GM23338 (cell line): ENCODE measurements around the gene COPA. TPM values are rescaled to one million over a fixed set of nuclear protein-coding genes. Genes with fewer than 3 reads are reported as not detected.

ENCODE experiments used
- ATAC-seq: fragments of 200-7000 bp; cut with Tn5 transposase; 3 replicates; pipeline ENCODE4 v1.9.1; 2020
- DNase-seq: peaks from one replicate; pipeline ENCODE4 v3.0.0-alpha.2; 2015; ENCODE audit warnings: low spot score
- H2AFZ ChIP-seq: fragments of 200-600 bp; sonication (generic); 2 replicates; pipeline ENCODE4 v1.8.0; 2016; ENCODE audit warnings: antibody characterized with exemption, mild to moderate bottlenecking, moderate library complexity
- H3F3A ChIP-seq: fragments of 200-600 bp; sonication (generic); replicated peaks from 2 replicates; pipeline ENCODE4 v1.8.0; 2017; ENCODE audit warnings: antibody characterized with exemption, mixed run types, low read depth
- H3K27ac ChIP-seq: fragments of 200-600 bp; sonication (generic); 2 replicates; pipeline ENCODE4 v1.6.1; 2016; ENCODE audit warnings: low read depth
- H3K27me3 ChIP-seq: fragments of 200-600 bp; sonication (generic); 2 replicates; pipeline ENCODE4 v1.8.0; 2016; ENCODE audit warnings: mild to moderate bottlenecking, mixed run types, moderate library complexity; ENCODE audit not compliant: insufficient read depth
- H3K36me3 ChIP-seq: fragments of 200-600 bp; sonication (generic); 2 replicates; pipeline ENCODE4 v1.8.0; 2016; ENCODE audit warnings: mild to moderate bottlenecking; ENCODE audit not compliant: insufficient read depth
- H3K4me1 ChIP-seq: fragments of 200-600 bp; sonication (generic); 2 replicates; pipeline ENCODE4 v1.8.0; 2016; ENCODE audit warnings: mild to moderate bottlenecking, moderate library complexity; ENCODE audit not compliant: insufficient read depth
- H3K4me2 ChIP-seq: fragments of 200-600 bp; sonication (generic); 2 replicates; pipeline ENCODE4 v1.7.1; 2017; ENCODE audit warnings: mixed run types
- H3K4me3 ChIP-seq: fragments of 200-600 bp; sonication (generic); 2 replicates; pipeline ENCODE4 v1.6.1; 2016; ENCODE audit warnings: mixed run types
- H3K79me2 ChIP-seq: fragments of 200-600 bp; sonication (generic); replicated peaks from 2 replicates; pipeline ENCODE4 v1.8.0; 2017; ENCODE audit warnings: mild to moderate bottlenecking; ENCODE audit not compliant: insufficient read depth
- H3K9me2 ChIP-seq: fragments of 200-600 bp; sonication (generic); 2 replicates; pipeline ENCODE4 v1.8.0; 2017; ENCODE audit not compliant: insufficient read depth
- H4K20me1 ChIP-seq: fragments of 200-600 bp; sonication (generic); replicated peaks from 2 replicates; pipeline ENCODE4 v1.8.0; 2017; ENCODE audit warnings: mild to moderate bottlenecking; ENCODE audit not compliant: insufficient read depth
- H3K27ac Mint-ChIP-seq: 2 replicates; pipeline ENCODE4 v1.8.0; 2020; ENCODE audit warnings: inconsistent platforms, mild to moderate bottlenecking, moderate library complexity, mixed read lengths
- H3K27me3 Mint-ChIP-seq: 3 replicates; pipeline ENCODE4 v1.8.0; 2022; ENCODE audit warnings: low read depth, mild to moderate bottlenecking, moderate library complexity, mixed read lengths, inconsistent platforms; ENCODE audit not compliant: insufficient read depth, poor library complexity
- H3K36me3 Mint-ChIP-seq: 3 replicates; pipeline ENCODE4 v1.8.0; 2021; ENCODE audit warnings: low read depth, mild to moderate bottlenecking, inconsistent platforms, moderate library complexity, mixed read lengths
- H3K4me1 Mint-ChIP-seq: 3 replicates; pipeline ENCODE4 v1.8.0; 2020; ENCODE audit warnings: mild to moderate bottlenecking, inconsistent platforms, mixed read lengths
- H3K4me3 Mint-ChIP-seq: 3 replicates; pipeline ENCODE4 v1.8.0; 2021; ENCODE audit warnings: moderate library complexity, mild to moderate bottlenecking, inconsistent platforms, mixed read lengths
- H3K9me3 Mint-ChIP-seq: 3 replicates; pipeline ENCODE4 v1.8.0; 2020; ENCODE audit warnings: moderate library complexity, mild to moderate bottlenecking, inconsistent platforms, mixed read lengths
- CREB1 ChIP-seq: fragments of 250-450 bp; sonication (Bioruptor Pico); IDR thresholded peaks from 2 replicates; pipeline ENCODE4 v1.5.0; 2020; ENCODE audit warnings: low read depth, mild to moderate bottlenecking, moderate library complexity
- EZH2 ChIP-seq: fragments of 200-600 bp; sonication (generic); IDR thresholded peaks from one replicate; pipeline ENCODE4 v1.8.0; 2017; ENCODE audit warnings: antibody characterized with exemption, mild to moderate bottlenecking, low read depth; ENCODE audit not compliant: unreplicated experiment
- EZH2phosphoT487 ChIP-seq: fragments of 200-600 bp; sonication (generic); IDR thresholded peaks from one replicate; pipeline ENCODE4 v1.8.1; 2018; ENCODE audit warnings: antibody characterized with exemption; ENCODE audit not compliant: unreplicated experiment
- ZNF114 ChIP-seq: fragments of 250-450 bp; sonication (Bioruptor Pico); IDR thresholded peaks from 2 replicates; pipeline ENCODE4 v1.5.0; 2020; ENCODE audit warnings: mild to moderate bottlenecking, moderate library complexity
- polyA plus RNA-seq: library from polyadenylated mRNA; unstranded; fragments of >200 nt; fragmentation: Nextera tagmentation; extraction: Ambion mirVana; gene quantifications from 2 replicates; pipeline ENCODE4 v1.2.1, GENCODE V29; 2016
- total RNA-seq: library from RNA; depleted of rRNA; stranded (reverse); fragments of >200 nt; shearing (Covaris generic); gene quantifications from 2 replicates; pipeline ENCODE4 v1.2.3, GENCODE V29; 2014
- TF ChIP-seq, protein P1 (sequence below), 2 experiments: fragments of 200-600 bp in 1 of 2; sonication (generic) in 1 of 2; conservative IDR thresholded peaks; 2 replicates each; pipeline versions ENCODE4 v1.5.1 to v1.6.1; 2016 to 2017; ENCODE audit warnings: antibody characterized with exemption in 2 of 2, low read depth in 2 of 2, mild to moderate bottlenecking in 2 of 2, moderate library complexity in 1 of 2
- TF ChIP-seq, protein P2 (sequence below): IDR thresholded peaks from 2 replicates; pipeline ENCODE4 v1.6.1; 2016; ENCODE audit warnings: antibody characterized with exemption
- TF ChIP-seq, protein P3 (sequence below): IDR thresholded peaks from one replicate; pipeline ENCODE4 v1.6.1; 2018; ENCODE audit warnings: antibody characterized with exemption; ENCODE audit not compliant: unreplicated experiment

COPA gene
- total and polyA plus RNA-seq, 2 experiments from 2014 or later: 58.2 to 87.1 TPM

DNA sequence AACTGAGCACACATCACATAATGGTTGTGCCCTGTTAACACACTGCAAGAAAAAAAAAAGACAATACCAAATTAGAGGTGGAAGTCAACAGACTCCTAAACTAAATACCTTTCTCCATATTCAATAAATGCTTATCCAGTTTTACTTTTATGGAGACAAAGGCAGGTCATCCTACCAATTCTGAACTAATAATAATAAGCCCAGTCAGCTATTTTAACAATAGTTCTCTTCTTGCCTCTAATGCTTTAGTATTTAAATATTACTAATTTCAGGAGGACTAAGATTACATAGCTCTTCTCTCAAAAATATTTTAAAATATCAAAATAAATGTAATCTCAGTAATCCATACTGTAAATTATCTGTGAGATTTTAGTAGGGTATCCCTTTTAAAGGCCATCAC is 10.5 kb downstream of the COPA start (continued):
- TF ChIP-seq CREB1 (CRISPR knock-in tag) (no peak), ZNF114 (no peak), EZH2phosphoT487 (no peak), EZH2 (no peak)
- TF ChIP-seq, protein P1, sequence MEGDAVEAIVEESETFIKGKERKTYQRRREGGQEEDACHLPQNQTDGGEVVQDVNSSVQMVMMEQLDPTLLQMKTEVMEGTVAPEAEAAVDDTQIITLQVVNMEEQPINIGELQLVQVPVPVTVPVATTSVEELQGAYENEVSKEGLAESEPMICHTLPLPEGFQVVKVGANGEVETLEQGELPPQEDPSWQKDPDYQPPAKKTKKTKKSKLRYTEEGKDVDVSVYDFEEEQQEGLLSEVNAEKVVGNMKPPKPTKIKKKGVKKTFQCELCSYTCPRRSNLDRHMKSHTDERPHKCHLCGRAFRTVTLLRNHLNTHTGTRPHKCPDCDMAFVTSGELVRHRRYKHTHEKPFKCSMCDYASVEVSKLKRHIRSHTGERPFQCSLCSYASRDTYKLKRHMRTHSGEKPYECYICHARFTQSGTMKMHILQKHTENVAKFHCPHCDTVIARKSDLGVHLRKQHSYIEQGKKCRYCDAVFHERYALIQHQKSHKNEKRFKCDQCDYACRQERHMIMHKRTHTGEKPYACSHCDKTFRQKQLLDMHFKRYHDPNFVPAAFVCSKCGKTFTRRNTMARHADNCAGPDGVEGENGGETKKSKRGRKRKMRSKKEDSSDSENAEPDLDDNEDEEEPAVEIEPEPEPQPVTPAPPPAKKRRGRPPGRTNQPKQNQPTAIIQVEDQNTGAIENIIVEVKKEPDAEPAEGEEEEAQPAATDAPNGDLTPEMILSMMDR (conservative IDR thresholded peaks at IDR 0.05; ENCODE audit: low read depth in 2 of 2): no peak
- TF ChIP-seq, protein P2, sequence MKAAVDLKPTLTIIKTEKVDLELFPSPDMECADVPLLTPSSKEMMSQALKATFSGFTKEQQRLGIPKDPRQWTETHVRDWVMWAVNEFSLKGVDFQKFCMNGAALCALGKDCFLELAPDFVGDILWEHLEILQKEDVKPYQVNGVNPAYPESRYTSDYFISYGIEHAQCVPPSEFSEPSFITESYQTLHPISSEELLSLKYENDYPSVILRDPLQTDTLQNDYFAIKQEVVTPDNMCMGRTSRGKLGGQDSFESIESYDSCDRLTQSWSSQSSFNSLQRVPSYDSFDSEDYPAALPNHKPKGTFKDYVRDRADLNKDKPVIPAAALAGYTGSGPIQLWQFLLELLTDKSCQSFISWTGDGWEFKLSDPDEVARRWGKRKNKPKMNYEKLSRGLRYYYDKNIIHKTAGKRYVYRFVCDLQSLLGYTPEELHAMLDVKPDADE: no peak

DNA sequence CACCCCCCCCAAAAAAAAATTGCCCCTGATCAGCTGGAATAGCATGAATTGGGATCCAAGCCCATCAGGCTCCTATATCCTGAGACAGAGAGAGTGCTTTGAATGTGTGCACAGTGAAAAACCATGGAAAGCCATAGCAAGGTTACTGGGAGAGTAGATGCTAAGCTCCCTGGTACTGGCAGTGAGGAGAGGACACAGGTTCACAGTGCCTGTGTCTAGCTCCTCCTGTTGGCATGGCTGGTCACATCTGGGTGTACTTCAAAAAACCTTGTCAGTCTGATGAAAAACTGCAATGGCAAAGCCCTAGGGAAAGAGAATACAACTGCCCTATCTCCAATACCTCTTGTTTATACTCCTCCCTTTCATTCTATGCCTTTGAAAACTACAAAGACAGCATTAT is 12.9 kb downstream of the COPA start:
- no peaks in the 10 kb centered on the region for H3K9me2 ChIP-seq
- Mint-ChIP-seq H3K4me3 (no peak overlapping the region), H3K4me1 (no peaks in the 10 kb centered on the region), H3K36me3 (peaks cover 59% of the 10 kb centered on the region), H3K9me3 (no peaks in the 10 kb centered on the region), H3K27me3 (peaks cover 1% of the 10 kb centered on the region), H3K27ac (no peak overlapping the region)
- TF ChIP-seq, protein P3, sequence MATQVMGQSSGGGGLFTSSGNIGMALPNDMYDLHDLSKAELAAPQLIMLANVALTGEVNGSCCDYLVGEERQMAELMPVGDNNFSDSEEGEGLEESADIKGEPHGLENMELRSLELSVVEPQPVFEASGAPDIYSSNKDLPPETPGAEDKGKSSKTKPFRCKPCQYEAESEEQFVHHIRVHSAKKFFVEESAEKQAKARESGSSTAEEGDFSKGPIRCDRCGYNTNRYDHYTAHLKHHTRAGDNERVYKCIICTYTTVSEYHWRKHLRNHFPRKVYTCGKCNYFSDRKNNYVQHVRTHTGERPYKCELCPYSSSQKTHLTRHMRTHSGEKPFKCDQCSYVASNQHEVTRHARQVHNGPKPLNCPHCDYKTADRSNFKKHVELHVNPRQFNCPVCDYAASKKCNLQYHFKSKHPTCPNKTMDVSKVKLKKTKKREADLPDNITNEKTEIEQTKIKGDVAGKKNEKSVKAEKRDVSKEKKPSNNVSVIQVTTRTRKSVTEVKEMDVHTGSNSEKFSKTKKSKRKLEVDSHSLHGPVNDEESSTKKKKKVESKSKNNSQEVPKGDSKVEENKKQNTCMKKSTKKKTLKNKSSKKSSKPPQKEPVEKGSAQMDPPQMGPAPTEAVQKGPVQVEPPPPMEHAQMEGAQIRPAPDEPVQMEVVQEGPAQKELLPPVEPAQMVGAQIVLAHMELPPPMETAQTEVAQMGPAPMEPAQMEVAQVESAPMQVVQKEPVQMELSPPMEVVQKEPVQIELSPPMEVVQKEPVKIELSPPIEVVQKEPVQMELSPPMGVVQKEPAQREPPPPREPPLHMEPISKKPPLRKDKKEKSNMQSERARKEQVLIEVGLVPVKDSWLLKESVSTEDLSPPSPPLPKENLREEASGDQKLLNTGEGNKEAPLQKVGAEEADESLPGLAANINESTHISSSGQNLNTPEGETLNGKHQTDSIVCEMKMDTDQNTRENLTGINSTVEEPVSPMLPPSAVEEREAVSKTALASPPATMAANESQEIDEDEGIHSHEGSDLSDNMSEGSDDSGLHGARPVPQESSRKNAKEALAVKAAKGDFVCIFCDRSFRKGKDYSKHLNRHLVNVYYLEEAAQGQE: no peak
- TF ChIP-seq EZH2phosphoT487: no peak
- H3K27me3 ChIP-seq: no peaks in the 10 kb centered on the region
- H3K4me1 ChIP-seq: no peaks in the 10 kb centered on the region
- H3K4me2 ChIP-seq: no peak overlapping the region
- H3K79me2 ChIP-seq: peaks cover 7% of the 10 kb centered on the region; the same call in 1 of the 2 replicates
- H2AFZ ChIP-seq: no peak overlapping the region
- DNase-seq (no peak), ATAC-seq (no peak)
- peaks cover 24% of the 10 kb centered on the region for H4K20me1 ChIP-seq
- no peak overlapping the region for H3K27ac ChIP-seq
- peaks cover 54% of the 10 kb centered on the region for H3K36me3 ChIP-seq
- no peaks in the 10 kb centered on the region for H3F3A ChIP-seq
- no peak overlapping the region for H3K4me3 ChIP-seq
